ENCODE results near the gene DLGAP1. TPM values are rescaled to one million over a fixed set of nuclear protein-coding genes. Genes with fewer than 3 reads are reported as not detected.

Gene DLGAP1
- total RNA-seq, 1 donor from 2014 or later, result 7.7 TPM

DNA sequence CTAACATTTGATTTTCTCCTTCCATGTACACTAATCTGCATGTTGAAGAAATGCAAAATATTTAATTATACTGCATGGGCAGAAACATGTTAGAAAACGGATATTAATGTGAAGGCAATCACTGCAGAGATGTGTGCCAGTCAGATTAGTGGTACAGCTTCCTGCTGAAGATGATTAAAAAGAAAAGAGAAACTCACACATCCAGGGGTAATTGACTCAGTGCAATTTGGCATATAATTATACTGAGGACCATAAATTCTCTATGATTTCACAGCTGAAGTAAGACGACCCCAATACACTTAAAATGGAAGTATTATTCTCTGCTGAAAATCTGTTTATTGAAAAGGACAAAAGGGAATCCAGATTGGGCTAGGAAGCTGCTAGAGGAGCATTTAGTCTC, 761.7 kb downstream of the DLGAP1 start:
- peaks cover 20% of the 10 kb centered on the region for H3K9me3 Mint-ChIP-seq (ENCODE audit: low read depth)
- TF ChIP-seq, protein P1, sequence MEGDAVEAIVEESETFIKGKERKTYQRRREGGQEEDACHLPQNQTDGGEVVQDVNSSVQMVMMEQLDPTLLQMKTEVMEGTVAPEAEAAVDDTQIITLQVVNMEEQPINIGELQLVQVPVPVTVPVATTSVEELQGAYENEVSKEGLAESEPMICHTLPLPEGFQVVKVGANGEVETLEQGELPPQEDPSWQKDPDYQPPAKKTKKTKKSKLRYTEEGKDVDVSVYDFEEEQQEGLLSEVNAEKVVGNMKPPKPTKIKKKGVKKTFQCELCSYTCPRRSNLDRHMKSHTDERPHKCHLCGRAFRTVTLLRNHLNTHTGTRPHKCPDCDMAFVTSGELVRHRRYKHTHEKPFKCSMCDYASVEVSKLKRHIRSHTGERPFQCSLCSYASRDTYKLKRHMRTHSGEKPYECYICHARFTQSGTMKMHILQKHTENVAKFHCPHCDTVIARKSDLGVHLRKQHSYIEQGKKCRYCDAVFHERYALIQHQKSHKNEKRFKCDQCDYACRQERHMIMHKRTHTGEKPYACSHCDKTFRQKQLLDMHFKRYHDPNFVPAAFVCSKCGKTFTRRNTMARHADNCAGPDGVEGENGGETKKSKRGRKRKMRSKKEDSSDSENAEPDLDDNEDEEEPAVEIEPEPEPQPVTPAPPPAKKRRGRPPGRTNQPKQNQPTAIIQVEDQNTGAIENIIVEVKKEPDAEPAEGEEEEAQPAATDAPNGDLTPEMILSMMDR (IDR thresholded peaks at IDR 0.05), result no peak
- H3K27me3 Mint-ChIP-seq (ENCODE audit: low read depth), result no peaks in the 10 kb centered on the region
- no peak overlapping the region for H3K4me3 Mint-ChIP-seq (ENCODE audit: unreplicated experiment)
- peaks cover 6% of the 10 kb centered on the region for H3K36me3 Mint-ChIP-seq (ENCODE audit: low read depth)
- peaks cover 27% of the 10 kb centered on the region for H3K4me1 Mint-ChIP-seq (ENCODE audit: low read depth)
- no peak overlapping the region for H3K27ac Mint-ChIP-seq (ENCODE audit: unreplicated experiment)
- DNase-seq (ENCODE audit: low spot score), result no peak

- Mint-ChIP-seq H3K9me3 (ENCODE audit: low read depth) (peaks cover 19% of the 10 kb centered on the region), H3K36me3 (ENCODE audit: low read depth) (peaks cover 5% of the 10 kb centered on the region), H3K4me3 (ENCODE audit: unreplicated experiment) (no peak overlapping the region), H3K27ac (ENCODE audit: unreplicated experiment) (no peak overlapping the region), H3K4me1 (ENCODE audit: low read depth) (peaks cover 33% of the 10 kb centered on the region), H3K27me3 (ENCODE audit: low read depth) (no peaks in the 10 kb centered on the region)
- no peak for DNase-seq (ENCODE audit: low spot score)
- TF ChIP-seq, protein P1 (IDR thresholded peaks at IDR 0.05), result no peak
Observed at GRCh38 chr18:3692691-3693090, 762.4 kb downstream of the DLGAP1 start.

DNA sequence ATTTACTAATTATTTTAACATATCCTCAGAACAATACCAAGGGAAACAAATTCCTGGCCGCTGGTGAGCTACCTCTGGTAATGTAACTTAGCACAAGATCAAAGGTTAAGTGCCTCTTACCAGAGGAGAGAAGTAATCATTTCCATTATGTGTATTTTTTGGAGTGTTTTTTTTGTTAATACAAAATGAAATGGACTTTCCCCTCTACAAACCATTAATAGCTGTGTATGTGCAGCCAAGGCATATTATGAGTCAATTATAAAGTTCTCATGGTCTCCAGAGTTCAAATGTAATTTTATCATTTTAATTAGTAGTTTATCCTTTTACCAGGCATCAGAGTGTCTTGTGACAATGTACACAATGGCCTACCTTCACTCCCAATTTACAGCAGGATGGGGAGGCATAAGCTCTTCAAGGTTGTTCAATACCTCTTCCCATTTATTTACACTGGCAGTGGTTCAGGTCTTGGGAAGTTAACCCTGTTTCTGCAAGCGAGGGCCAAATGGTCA, 762.9 kb downstream of the DLGAP1 start:
- H3K36me3 Mint-ChIP-seq (ENCODE audit: low read depth), result peaks cover 2% of the 10 kb centered on the region
- no peak overlapping the region for H3K27ac Mint-ChIP-seq (ENCODE audit: unreplicated experiment)
- no peak overlapping the region for H3K4me3 Mint-ChIP-seq (ENCODE audit: unreplicated experiment)

GRCh38 chr18:3691705-3692104, 763.4 kb downstream of the DLGAP1 start:
- H3K4me1 Mint-ChIP-seq (ENCODE audit: low read depth), result peaks cover 36% of the 10 kb centered on the region
- H3K4me3 Mint-ChIP-seq (ENCODE audit: unreplicated experiment), result no peak overlapping the region
- peaks cover 15% of the 10 kb centered on the region for H3K9me3 Mint-ChIP-seq (ENCODE audit: low read depth)
- H3K36me3 Mint-ChIP-seq (ENCODE audit: low read depth), result no peaks in the 10 kb centered on the region
- H3K27me3 Mint-ChIP-seq (ENCODE audit: low read depth), result no peaks in the 10 kb centered on the region
- TF ChIP-seq, protein P1 (IDR thresholded peaks at IDR 0.05), result no peak
- no peak overlapping the region for H3K27ac Mint-ChIP-seq (ENCODE audit: unreplicated experiment)
- no peak for DNase-seq (ENCODE audit: low spot score)

More for the DNA sequence above, 762.9 kb downstream of the DLGAP1 start:
- Mint-ChIP-seq H3K27me3 (ENCODE audit: low read depth) (no peaks in the 10 kb centered on the region), H3K4me1 (ENCODE audit: low read depth) (peaks cover 36% of the 10 kb centered on the region), H3K9me3 (ENCODE audit: low read depth) (peaks cover 16% of the 10 kb centered on the region)
- TF ChIP-seq, protein P1 (IDR thresholded peaks at IDR 0.05), result no peak
- DNase-seq (ENCODE audit: low spot score), result no peak

GRCh38 chr18:3690764-3691066, 764.4 kb downstream of the DLGAP1 start:
- H3K4me1 Mint-ChIP-seq (ENCODE audit: low read depth), result peaks cover 36% of the 10 kb centered on the region
- TF ChIP-seq, protein P1 (IDR thresholded peaks at IDR 0.05), result no peak
- no peak overlapping the region for H3K4me3 Mint-ChIP-seq (ENCODE audit: unreplicated experiment)
- no peak for DNase-seq (ENCODE audit: low spot score)
- no peaks in the 10 kb centered on the region for H3K36me3 Mint-ChIP-seq (ENCODE audit: low read depth)
- H3K9me3 Mint-ChIP-seq (ENCODE audit: low read depth), result peaks cover 9% of the 10 kb centered on the region
- H3K27me3 Mint-ChIP-seq (ENCODE audit: low read depth), result no peaks in the 10 kb centered on the region
- no peak overlapping the region for H3K27ac Mint-ChIP-seq (ENCODE audit: unreplicated experiment)
